ENCODE measurements around the gene THEM4.

THEM4 gene

GRCh38 chr1:151923422-151923821 lies 14.1 kb upstream of the THEM4 start:
- ATAC-seq (ENCODE audit: low read depth) = no peak
- Histone ChIP-seq H3K9me3 (ENCODE audit: severe bottlenecking) (no peaks in the 10 kb centered on the region), H3K27me3 (ENCODE audit: insufficient read depth, poor library complexity, severe bottlenecking) (no peaks in the 10 kb centered on the region), H3K4me1 (ENCODE audit: insufficient read depth, poor library complexity, severe bottlenecking) (no peaks in the 10 kb centered on the region), H3K36me3 (ENCODE audit: low read depth) (no peaks in the 10 kb centered on the region), H3K4me3 (ENCODE audit: severe bottlenecking) (no peak overlapping the region), H3K27ac (ENCODE audit: poor library complexity, severe bottlenecking) (no peak overlapping the region)
- no peak for DNase-seq (ENCODE audit: low spot score)
- TF ChIP-seq CTCF (IDR thresholded peaks at IDR 0.05; ENCODE audit: poor library complexity, severe bottlenecking) = no peak

- no peaks in the 10 kb centered on the region for H3K27me3 ChIP-seq (ENCODE audit: insufficient read depth, poor library complexity, severe bottlenecking)
- H3K36me3 ChIP-seq (ENCODE audit: low read depth) = no peaks in the 10 kb centered on the region
- H3K9me3 ChIP-seq (ENCODE audit: severe bottlenecking) = no peaks in the 10 kb centered on the region
- DNase-seq (ENCODE audit: low spot score) (no peak), ATAC-seq (ENCODE audit: low read depth) (no peak)
- H3K27ac ChIP-seq (ENCODE audit: poor library complexity, severe bottlenecking) = no peak overlapping the region
- TF ChIP-seq CTCF (IDR thresholded peaks at IDR 0.05; ENCODE audit: poor library complexity, severe bottlenecking) = no peak
- no peak overlapping the region for H3K4me3 ChIP-seq (ENCODE audit: severe bottlenecking)
- no peaks in the 10 kb centered on the region for H3K4me1 ChIP-seq (ENCODE audit: insufficient read depth, poor library complexity, severe bottlenecking)
Observed at GRCh38 chr1:151920149-151920548, 10.8 kb upstream of the THEM4 start.

- no peaks in the 10 kb centered on the region for H3K4me1 ChIP-seq (ENCODE audit: insufficient read depth, poor library complexity, severe bottlenecking)
Observed at GRCh38 chr1:151918819-151919610, 9.7 kb upstream of the THEM4 start.

GRCh38 chr1:151918156-151918555 lies 8.8 kb upstream of the THEM4 start:
- no peak for TF ChIP-seq CTCF (IDR thresholded peaks at IDR 0.05; ENCODE audit: poor library complexity, severe bottlenecking)
- H3K27me3 ChIP-seq (ENCODE audit: insufficient read depth, poor library complexity, severe bottlenecking) = no peaks in the 10 kb centered on the region
- no peaks in the 10 kb centered on the region for H3K9me3 ChIP-seq (ENCODE audit: severe bottlenecking)
- no peaks in the 10 kb centered on the region for H3K36me3 ChIP-seq (ENCODE audit: low read depth)
- no peak overlapping the region for H3K4me3 ChIP-seq (ENCODE audit: severe bottlenecking)
- H3K4me1 ChIP-seq (ENCODE audit: insufficient read depth, poor library complexity, severe bottlenecking) = no peaks in the 10 kb centered on the region
- no peak for ATAC-seq (ENCODE audit: low read depth)
- DNase-seq (ENCODE audit: low spot score) = no peak
- H3K27ac ChIP-seq (ENCODE audit: poor library complexity, severe bottlenecking) = no peak overlapping the region

More at GRCh38 chr1:151918819-151919610, 9.7 kb upstream of the THEM4 start:
- Histone ChIP-seq H3K9me3 (ENCODE audit: severe bottlenecking) (no peaks in the 10 kb centered on the region), H3K27ac (ENCODE audit: poor library complexity, severe bottlenecking) (no peak overlapping the region), H3K36me3 (ENCODE audit: low read depth) (no peaks in the 10 kb centered on the region), H3K4me3 (ENCODE audit: severe bottlenecking) (no peak overlapping the region), H3K27me3 (ENCODE audit: insufficient read depth, poor library complexity, severe bottlenecking) (no peaks in the 10 kb centered on the region)
- ATAC-seq (ENCODE audit: low read depth) (no peak), DNase-seq (ENCODE audit: low spot score) (no peak)
- no peak for TF ChIP-seq CTCF (IDR thresholded peaks at IDR 0.05; ENCODE audit: poor library complexity, severe bottlenecking)

GRCh38 chr1:151916726-151917370 lies 7.5 kb upstream of the THEM4 start:
- Histone ChIP-seq H3K27me3 (ENCODE audit: insufficient read depth, poor library complexity, severe bottlenecking) (no peaks in the 10 kb centered on the region), H3K36me3 (ENCODE audit: low read depth) (no peaks in the 10 kb centered on the region), H3K27ac (ENCODE audit: poor library complexity, severe bottlenecking) (no peak overlapping the region), H3K4me1 (ENCODE audit: insufficient read depth, poor library complexity, severe bottlenecking) (no peaks in the 10 kb centered on the region), H3K4me3 (ENCODE audit: severe bottlenecking) (no peak overlapping the region), H3K9me3 (ENCODE audit: severe bottlenecking) (no peaks in the 10 kb centered on the region)
- DNase-seq (ENCODE audit: low spot score) (no peak), ATAC-seq (ENCODE audit: low read depth) (no peak)
- no peak for TF ChIP-seq CTCF (IDR thresholded peaks at IDR 0.05; ENCODE audit: poor library complexity, severe bottlenecking)

All from RWPE2 (cell line).